ENCODE measurements around the gene GAD2.
A peak's percentile ranks its signal among the peaks of the same experiment; 100 is the strongest.
"Not testable (repeated sequence)": the region's sequence is repeated elsewhere in the genome, so short reads cannot be mapped to it uniquely, and the experiment has no call there.

GAD2 gene

GRCh38 chr10:26318672-26319071 lies 102.1 kb downstream of the GAD2 start:
- DNase-seq (no peak), ATAC-seq (no peak)

- ATAC-seq = no peak
- no peak for DNase-seq
These were observed 106.6 kb downstream of the GAD2 start for GRCh38 chr10:26323219-26323618.

- ATAC-seq (no peak), DNase-seq (no peak)
These were observed 110.3 kb downstream of the GAD2 start for GRCh38 chr10:26326851-26327250.

GRCh38 chr10:26327811-26328210 lies 111.2 kb downstream of the GAD2 start:
- no peak for ATAC-seq
- no peak for DNase-seq

- no peak for DNase-seq
- no peak for ATAC-seq
These were observed 114.8 kb downstream of the GAD2 start for GRCh38 chr10:26331371-26331770.

GRCh38 chr10:26334232-26334931 lies 117.8 kb downstream of the GAD2 start:
- ATAC-seq (no peak), DNase-seq (no peak)

GRCh38 chr10:26334932-26335573 lies 118.5 kb downstream of the GAD2 start:
- DNase-seq (peak; percentile 61), ATAC-seq (peak; percentile 81)

GRCh38 chr10:26335574-26336093 lies 119.1 kb downstream of the GAD2 start:
- no peak for ATAC-seq
- no peak for DNase-seq

- ATAC-seq = no peak
- DNase-seq = no peak
These were observed 120.4 kb downstream of the GAD2 start for GRCh38 chr10:26336979-26337378.

- DNase-seq (no peak), ATAC-seq (no peak)
These were observed 125.1 kb downstream of the GAD2 start for GRCh38 chr10:26341701-26342100.

GRCh38 chr10:26348821-26349417 lies 132.3 kb downstream of the GAD2 start:
- DNase-seq, ATAC-seq: not testable (repeated sequence)
